ENCODE results near the gene COPZ1.

The COPZ1 gene

GRCh38 chr12:54359762-54360351 is 34.9 kb downstream of the COPZ1 start:
- no peak for DNase-seq

- peak; percentile 6 to 44 (median 28) for DNase-seq
Measured at GRCh38 chr12:54360717-54361456, 36.0 kb downstream of the COPZ1 start.

- no peak for DNase-seq
Measured at GRCh38 chr12:54363047-54363446, 38.1 kb downstream of the COPZ1 start.

GRCh38 chr12:54363618-54364017 is 38.7 kb downstream of the COPZ1 start:
- no peak for DNase-seq

GRCh38 chr12:54364413-54364812 is 39.5 kb downstream of the COPZ1 start, which contains the start of gene GPR84:
TSS of gene GPR84 (minus strand) at chr12:54364486. CDS start at chr12:54363851, 635 bp downstream.
- DNase-seq, result peak in 2 of 6 experiments; percentile 12 to 16

GRCh38 chr12:54368025-54368708 is 43.2 kb downstream of the COPZ1 start:
- DNase-seq, result no peak

GRCh38 chr12:54368709-54369596 is 44.0 kb downstream of the COPZ1 start:
- DNase-seq, result peak; percentile 65 to 87 (median 82)

- no peak for DNase-seq
Measured at GRCh38 chr12:54369597-54370131, 44.7 kb downstream of the COPZ1 start.

- DNase-seq, result peak in 1 of 6 experiments; percentile 12
Measured at GRCh38 chr12:54370171-54370730, 45.3 kb downstream of the COPZ1 start.

GRCh38 chr12:54371328-54372112 is 46.6 kb downstream of the COPZ1 start:
- DNase-seq, result no peak

GRCh38 chr12:54372113-54372806 is 47.3 kb downstream of the COPZ1 start:
- no peak for DNase-seq

GRCh38 chr12:54373649-54374561 is 49.0 kb downstream of the COPZ1 start:
- DNase-seq, result no peak

- no peak for DNase-seq
Measured at GRCh38 chr12:54374562-54375258, 49.8 kb downstream of the COPZ1 start.

- DNase-seq, result no peak
Measured at GRCh38 chr12:54375259-54375579, 50.3 kb downstream of the COPZ1 start.

- DNase-seq, result no peak
Measured at GRCh38 chr12:54376596-54376995, 51.7 kb downstream of the COPZ1 start.

GRCh38 chr12:54377007-54377406 is 52.1 kb downstream of the COPZ1 start:
- no peak for DNase-seq

- DNase-seq, result no peak
Measured at GRCh38 chr12:54377797-54378515, 53.0 kb downstream of the COPZ1 start.

GRCh38 chr12:54378796-54379397 is 54.0 kb downstream of the COPZ1 start:
- DNase-seq, result no peak
